ENCODE measurements around the gene TMEM200B.
"Not testable (repeated sequence)": the region's sequence is repeated elsewhere in the genome, so short reads cannot be mapped to it uniquely, and the experiment has no call there.

The TMEM200B gene

DNA sequence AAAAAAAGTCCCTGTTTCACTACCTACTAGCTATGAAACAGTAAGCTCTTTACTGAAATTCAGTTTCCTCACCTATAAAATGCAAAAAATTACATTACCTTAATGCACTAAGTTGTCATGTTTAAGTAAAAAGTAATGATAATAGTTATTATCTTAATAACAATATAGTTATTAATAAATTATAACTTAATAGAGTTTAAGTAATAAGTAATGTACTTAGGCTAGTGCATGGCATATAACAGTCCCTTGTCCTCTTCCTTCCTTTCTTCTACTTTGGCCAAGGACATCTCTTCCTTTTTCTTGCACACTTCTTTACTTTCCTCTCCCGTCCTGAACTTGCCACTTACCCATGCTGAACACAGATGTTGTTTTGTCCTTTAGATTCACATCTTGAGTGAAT lies 9.0 kb downstream of the TMEM200B start:
- Mint-ChIP-seq H3K27ac (no peak overlapping the region), H3K36me3 (ENCODE audit: insufficient read depth) (peaks cover 94% of the 10 kb centered on the region), H3K4me1 (ENCODE audit: low read depth in 2 of 2) (peaks cover 0 to 7% of the 10 kb centered on the region in 2 donors), H3K9me3 (no peaks in the 10 kb centered on the region), H3K27me3 (no peaks in the 10 kb centered on the region), H3K4me3 (no peak overlapping the region)
- no peak for ATAC-seq (replicated peaks)
- DNase-seq: no peak

DNA sequence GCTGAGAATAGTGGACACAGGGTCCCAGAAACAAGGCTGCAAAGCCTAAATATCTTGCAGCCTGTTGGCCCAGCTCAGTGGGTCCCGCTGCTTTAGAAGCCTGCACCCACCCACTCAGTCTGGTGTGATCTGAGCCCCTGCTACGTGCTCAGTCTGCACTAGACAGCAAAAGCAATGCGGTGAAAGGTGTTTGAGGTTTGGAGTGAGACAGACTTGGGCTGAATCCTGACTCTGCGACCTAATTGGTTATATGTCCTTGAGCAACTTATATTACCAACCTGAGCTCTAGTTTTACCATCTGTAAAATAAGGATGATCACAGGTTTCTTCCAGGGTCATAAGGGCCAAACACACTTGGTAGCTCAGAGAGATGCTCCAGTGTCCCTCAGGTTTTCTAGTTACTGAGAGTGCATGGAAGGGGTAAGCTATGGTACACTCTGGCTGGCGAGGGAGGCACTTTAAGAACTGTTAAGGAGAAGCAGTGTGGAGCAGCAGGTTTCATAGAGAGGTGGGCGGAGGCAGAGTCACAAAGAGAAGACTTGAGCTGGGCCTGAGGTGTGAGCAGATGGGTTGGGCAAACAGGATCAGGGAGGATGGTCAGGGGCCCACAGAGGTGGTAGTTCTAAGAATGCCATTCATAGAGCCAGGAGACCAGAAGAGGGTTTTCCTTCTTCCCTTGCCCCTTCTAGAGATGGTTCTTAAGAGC lies 10.1 kb downstream of the TMEM200B start:
- Mint-ChIP-seq H3K4me3 (no peak overlapping the region), H3K36me3 (ENCODE audit: insufficient read depth) (peaks cover 96% of the 10 kb centered on the region), H3K27me3 (no peaks in the 10 kb centered on the region), H3K27ac (peak overlapping the region in 1 of 2 donors; percentile 9), H3K4me1 (ENCODE audit: low read depth in 2 of 2) (peaks cover 0 to 7% of the 10 kb centered on the region in 2 donors), H3K9me3 (no peaks in the 10 kb centered on the region)
- ATAC-seq (replicated peaks): peak; percentile 37
- no peak for DNase-seq

DNA sequence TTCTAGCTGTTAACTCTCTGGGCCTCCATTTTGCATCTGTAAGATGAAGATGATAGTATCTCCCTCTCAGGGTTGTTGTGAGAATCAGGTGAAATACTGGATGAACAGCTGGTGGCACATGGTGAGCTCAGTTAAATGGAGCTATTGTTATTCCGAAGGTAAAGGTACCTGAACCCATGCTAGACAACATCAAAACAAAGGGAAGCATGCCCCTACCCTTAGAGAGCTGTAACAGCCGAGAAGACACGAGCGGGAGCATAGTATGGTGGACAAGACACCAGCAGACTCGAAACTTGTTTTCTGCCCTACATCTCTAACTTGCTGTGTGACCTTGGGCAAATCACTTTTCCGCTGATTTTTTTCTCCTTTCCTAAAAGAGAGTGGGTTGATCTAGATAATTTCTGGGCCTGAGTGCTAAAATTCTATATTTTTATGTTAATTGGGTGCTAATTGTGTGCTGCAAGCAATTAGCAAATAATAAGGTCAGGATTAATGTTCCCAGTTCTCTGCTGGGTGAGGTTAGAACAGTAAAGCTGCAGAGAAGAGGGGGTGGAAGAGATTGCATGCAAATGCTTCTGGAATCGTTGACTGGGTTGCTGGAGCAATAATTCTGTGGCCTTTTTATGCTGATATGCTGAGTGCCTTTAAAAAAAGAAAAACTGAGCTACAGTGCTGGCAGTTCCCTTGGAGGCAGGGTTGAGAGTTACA lies 10.8 kb downstream of the TMEM200B start:
- H3K4me1 Mint-ChIP-seq (ENCODE audit: low read depth in 2 of 2): peaks cover 0 to 7% of the 10 kb centered on the region in 2 donors
- ATAC-seq (replicated peaks): no peak
- DNase-seq: no peak
- H3K36me3 Mint-ChIP-seq (ENCODE audit: insufficient read depth): peaks cover 95% of the 10 kb centered on the region
- no peaks in the 10 kb centered on the region for H3K9me3 Mint-ChIP-seq
- H3K27me3 Mint-ChIP-seq: no peaks in the 10 kb centered on the region
- peak overlapping the region in 1 of 2 donors; percentile 9 for H3K27ac Mint-ChIP-seq
- H3K4me3 Mint-ChIP-seq: no peak overlapping the region

DNA sequence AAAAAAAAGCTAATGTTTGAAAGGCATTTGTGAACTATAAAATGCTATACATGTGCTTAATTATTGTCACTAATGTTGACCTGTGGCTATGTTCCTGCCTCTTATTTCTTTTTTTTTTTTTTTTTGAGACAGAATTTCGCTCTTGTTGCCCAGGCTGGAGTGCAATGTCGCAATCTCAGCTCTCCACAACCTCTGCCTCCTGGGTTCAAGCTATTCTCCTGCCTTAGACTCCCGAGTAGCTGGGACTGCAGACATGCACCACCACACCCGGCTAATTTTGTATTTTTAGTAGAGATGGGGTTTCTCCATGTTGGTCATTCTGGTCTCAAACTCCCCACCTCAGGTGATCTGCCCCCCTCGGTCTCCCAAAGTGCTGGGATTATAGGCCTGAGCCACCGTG lies 15.7 kb downstream of the TMEM200B start:
- not testable (repeated sequence) for H3K27ac Mint-ChIP-seq; DNase-seq; H3K4me3 Mint-ChIP-seq; H3K27me3 Mint-ChIP-seq; H3K9me3 Mint-ChIP-seq; H3K4me1 Mint-ChIP-seq (ENCODE audit: low read depth in 2 of 2); ATAC-seq (replicated peaks)
- H3K36me3 Mint-ChIP-seq (ENCODE audit: insufficient read depth): peaks cover 77% of the 10 kb centered on the region

DNA sequence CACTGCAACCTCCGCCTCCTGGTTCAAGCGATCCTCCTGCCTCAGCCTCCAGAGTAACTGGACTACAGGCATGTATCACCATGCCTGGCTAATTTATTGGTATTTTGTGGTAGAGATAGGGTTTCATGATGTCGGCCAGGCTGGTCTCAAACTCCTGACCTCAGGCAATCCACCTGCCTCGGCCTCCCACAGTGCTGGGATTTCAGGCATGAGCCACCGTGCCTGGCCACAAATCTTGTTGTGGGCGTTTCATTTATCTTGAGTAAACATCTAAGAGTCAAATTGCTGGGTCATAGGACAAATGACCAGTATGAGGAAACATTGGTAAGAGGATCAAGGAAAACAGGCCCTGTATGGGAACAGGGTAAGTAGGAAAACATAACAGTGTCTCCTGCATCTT lies 17.9 kb downstream of the TMEM200B start:
- no peaks in the 10 kb centered on the region for H3K4me1 Mint-ChIP-seq (ENCODE audit: low read depth in 2 of 2)
- no peak overlapping the region for H3K4me3 Mint-ChIP-seq
- no peak for ATAC-seq (replicated peaks)
- H3K27me3 Mint-ChIP-seq: no peaks in the 10 kb centered on the region
- H3K36me3 Mint-ChIP-seq (ENCODE audit: insufficient read depth): peaks cover 70% of the 10 kb centered on the region
- DNase-seq: no peak
- H3K9me3 Mint-ChIP-seq: no peaks in the 10 kb centered on the region
- no peak overlapping the region for H3K27ac Mint-ChIP-seq

DNA sequence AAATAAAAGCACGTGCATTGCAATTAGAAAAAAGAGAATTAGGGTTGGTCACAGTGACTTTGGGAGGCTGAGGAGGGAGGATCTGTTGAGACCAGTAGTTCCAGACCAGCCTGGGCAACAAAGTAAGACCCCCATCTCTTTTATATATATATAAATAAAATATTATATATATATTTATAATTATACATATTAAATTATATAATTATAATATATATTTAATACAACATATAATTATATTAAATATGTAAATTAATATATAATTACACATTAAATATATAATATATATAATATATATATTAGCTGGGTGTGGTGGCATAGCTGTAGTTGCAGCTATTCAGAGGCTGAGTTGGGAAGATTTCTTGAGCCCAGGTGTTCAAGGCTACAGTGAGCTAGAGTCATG lies 23.2 kb downstream of the TMEM200B start:
- DNase-seq: no peak
- Mint-ChIP-seq H3K36me3 (ENCODE audit: insufficient read depth) (peaks cover 59% of the 10 kb centered on the region), H3K27ac (no peak overlapping the region), H3K4me3 (no peak overlapping the region), H3K9me3 (no peaks in the 10 kb centered on the region), H3K27me3 (no peaks in the 10 kb centered on the region), H3K4me1 (ENCODE audit: low read depth in 2 of 2) (peaks cover 5 to 6% of the 10 kb centered on the region in 2 donors)
- ATAC-seq (replicated peaks): no peak

DNA sequence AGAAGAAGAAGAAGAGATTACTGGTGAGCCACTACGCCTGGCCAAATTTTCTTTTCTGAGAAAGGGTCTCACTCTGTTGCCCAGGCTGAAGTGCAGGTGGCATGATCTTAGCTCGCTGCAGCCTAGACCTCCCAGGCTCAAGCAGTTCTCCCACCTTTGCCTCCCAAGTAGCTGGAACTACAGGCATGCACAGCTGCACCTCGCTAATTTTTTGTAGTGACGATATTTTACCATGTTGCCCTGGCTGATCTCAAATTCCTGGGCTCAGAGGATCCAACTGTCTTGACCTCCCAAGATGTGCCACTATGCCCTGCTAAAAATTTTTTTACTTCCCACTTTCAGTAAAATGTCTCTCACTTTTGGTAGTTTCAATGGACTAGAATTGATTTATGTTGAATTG lies 24.4 kb downstream of the TMEM200B start:
- H3K27me3 Mint-ChIP-seq: no peaks in the 10 kb centered on the region
- H3K27ac Mint-ChIP-seq: no peak overlapping the region
- peaks cover 7 to 9% of the 10 kb centered on the region in 2 donors for H3K4me1 Mint-ChIP-seq (ENCODE audit: low read depth in 2 of 2)
- no peak for DNase-seq
- peaks cover 63% of the 10 kb centered on the region for H3K36me3 Mint-ChIP-seq (ENCODE audit: insufficient read depth)
- H3K4me3 Mint-ChIP-seq: no peak overlapping the region
- no peak for ATAC-seq (replicated peaks)
- H3K9me3 Mint-ChIP-seq: no peaks in the 10 kb centered on the region

DNA sequence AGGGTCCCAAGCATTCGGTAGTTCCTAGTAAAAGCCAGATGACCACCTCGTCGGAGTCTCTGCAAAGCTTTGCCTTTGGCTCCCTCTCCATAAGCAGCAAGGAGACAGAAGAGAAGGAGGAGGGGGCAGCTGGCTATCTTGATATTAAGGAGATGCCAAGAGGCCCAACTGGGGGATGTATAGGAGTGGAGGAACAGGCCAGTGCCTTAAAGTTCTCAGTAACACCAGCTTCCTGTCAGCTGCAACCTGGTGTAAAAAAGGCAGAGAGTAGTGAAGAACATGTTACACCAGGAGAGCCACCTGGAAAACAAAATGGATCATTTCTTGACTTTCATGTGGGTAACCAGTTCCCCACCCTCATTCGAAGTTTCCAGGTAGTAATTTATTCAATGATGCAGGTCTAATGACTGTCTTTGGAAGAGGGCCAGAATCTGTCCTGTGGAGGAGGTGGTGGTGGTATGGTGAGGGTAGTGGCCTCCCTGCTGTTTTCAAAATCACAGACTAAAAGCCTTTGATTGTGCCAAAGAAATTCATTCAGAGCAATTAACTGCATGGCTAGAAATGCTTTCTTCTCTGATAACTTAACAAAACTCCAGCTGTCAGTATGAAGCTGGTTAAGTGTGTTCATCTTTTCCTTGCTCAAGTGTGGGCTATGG lies 27.3 kb downstream of the TMEM200B start:
- Mint-ChIP-seq H3K9me3 (no peaks in the 10 kb centered on the region), H3K27me3 (no peaks in the 10 kb centered on the region), H3K4me1 (ENCODE audit: low read depth in 2 of 2) (peaks cover 9% of the 10 kb centered on the region in 2 donors), H3K36me3 (ENCODE audit: insufficient read depth) (peaks cover 55% of the 10 kb centered on the region), H3K27ac (peak overlapping the region; percentile 74 to 77), H3K4me3 (no peak overlapping the region)
- DNase-seq (no peak), ATAC-seq (replicated peaks) (no peak)

DNA sequence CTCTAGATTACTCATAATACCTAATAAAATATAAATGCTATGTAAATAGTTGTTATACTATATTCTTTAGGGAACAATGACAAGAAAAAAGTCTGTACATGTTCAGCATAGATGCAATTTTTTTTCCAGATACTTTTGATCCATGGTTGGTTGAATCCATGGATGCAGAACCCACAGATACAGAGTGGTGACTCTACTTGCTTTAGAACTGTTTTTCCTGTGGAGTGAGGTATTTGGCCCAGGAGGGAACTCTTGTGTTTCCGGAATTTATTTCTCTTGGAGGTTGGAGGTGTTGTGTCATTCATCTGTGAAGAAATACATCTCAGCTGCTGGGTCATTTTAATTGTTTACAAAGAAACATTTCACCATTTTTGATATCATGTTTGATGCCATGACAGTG lies 28.7 kb downstream of the TMEM200B start:
- peaks cover 56% of the 10 kb centered on the region for H3K36me3 Mint-ChIP-seq (ENCODE audit: insufficient read depth)
- DNase-seq (no peak), ATAC-seq (replicated peaks) (no peak)
- H3K27me3 Mint-ChIP-seq: no peaks in the 10 kb centered on the region
- H3K9me3 Mint-ChIP-seq: no peaks in the 10 kb centered on the region
- peaks cover 9% of the 10 kb centered on the region in 2 donors for H3K4me1 Mint-ChIP-seq (ENCODE audit: low read depth in 2 of 2)
- no peak overlapping the region for H3K4me3 Mint-ChIP-seq
- no peak overlapping the region for H3K27ac Mint-ChIP-seq

DNA sequence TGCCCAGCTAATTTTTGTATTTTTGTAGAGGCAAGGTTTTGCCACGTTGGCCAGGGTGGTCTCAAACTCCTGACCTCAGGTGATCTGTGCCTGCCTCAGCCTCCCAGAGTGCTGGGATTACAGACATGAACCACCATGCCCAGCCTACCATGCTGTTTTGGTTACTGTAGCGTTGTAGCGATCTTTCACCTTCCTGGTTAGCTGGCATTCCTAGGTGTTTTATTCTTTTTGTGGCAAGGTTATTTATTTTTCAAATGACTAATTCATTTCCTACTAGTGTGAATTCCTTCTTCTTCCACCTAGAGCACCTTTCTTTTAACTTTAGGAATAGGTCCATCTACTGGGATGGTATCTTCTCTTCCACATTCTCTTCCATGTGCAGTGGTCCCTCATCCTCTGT lies 29.3 kb downstream of the TMEM200B start:
- H3K4me3 Mint-ChIP-seq: no peak overlapping the region
- peak overlapping the region in 1 of 2 donors; percentile 49 for H3K27ac Mint-ChIP-seq
- ATAC-seq (replicated peaks): no peak
- H3K9me3 Mint-ChIP-seq: no peaks in the 10 kb centered on the region
- H3K36me3 Mint-ChIP-seq (ENCODE audit: insufficient read depth): peaks cover 54% of the 10 kb centered on the region
- H3K4me1 Mint-ChIP-seq (ENCODE audit: low read depth in 2 of 2): peaks cover 9 to 12% of the 10 kb centered on the region in 2 donors
- H3K27me3 Mint-ChIP-seq: no peaks in the 10 kb centered on the region
- DNase-seq: no peak

DNA sequence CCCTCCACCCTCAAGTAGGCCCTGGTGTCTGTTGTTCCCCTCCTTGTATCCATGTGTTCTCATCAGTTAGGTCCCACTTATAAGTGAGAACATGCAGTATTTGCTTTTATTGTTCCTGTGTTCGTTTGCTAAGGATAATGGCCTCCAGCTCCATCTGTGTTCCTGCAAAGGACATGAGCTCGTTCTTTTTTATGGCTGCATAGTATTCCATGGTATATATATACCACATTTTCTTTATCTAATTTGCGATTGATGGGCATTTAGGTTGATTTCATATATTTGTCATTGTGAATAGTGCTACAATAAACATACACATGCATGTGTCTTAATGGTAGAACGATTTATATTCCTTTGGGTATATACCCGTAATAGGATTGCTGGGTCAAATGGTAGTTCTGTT lies 31.0 kb downstream of the TMEM200B start:
- not testable (repeated sequence) for H3K9me3 Mint-ChIP-seq; DNase-seq; H3K27me3 Mint-ChIP-seq; ATAC-seq (replicated peaks); H3K4me3 Mint-ChIP-seq; H3K27ac Mint-ChIP-seq
- Mint-ChIP-seq H3K36me3 (ENCODE audit: insufficient read depth) (peaks cover 48% of the 10 kb centered on the region), H3K4me1 (ENCODE audit: low read depth in 2 of 2) (peaks cover 9 to 13% of the 10 kb centered on the region in 2 donors)

DNA sequence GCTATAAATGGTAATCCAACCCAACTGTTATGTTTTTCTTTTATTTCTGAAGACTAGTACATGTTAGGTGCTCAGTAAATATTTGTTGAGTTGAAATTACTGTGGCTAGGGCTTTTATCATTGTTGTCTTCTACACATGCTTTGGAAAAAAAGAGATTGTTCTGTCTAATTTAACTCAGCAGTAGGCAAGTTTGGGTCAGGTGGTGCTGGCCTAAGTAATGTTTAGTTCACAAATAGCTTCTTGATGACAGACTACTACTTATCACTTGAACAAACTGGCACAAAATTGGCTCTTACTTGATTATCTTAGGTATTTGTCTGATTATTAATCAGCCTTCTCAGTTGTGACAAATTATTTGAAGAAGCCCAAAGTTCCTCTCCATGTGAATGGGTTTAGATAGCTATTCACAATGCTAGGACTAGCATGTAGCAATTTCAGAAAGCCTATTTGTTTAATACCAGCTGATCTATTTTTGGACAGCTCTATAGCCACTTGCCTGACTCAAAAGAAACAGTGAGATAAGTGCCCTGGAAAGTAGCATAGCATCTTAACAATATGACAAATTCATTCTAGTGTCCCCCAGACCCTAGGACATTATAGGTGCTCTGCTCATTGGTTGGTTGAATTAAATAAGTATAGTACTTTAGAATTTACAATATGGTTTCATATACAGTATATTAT lies 32.6 kb downstream of the TMEM200B start:
- peak overlapping the region in 1 of 2 donors; percentile 19 for H3K27ac Mint-ChIP-seq
- no peak overlapping the region for H3K4me3 Mint-ChIP-seq
- H3K27me3 Mint-ChIP-seq: no peaks in the 10 kb centered on the region
- peaks cover 55% of the 10 kb centered on the region for H3K36me3 Mint-ChIP-seq (ENCODE audit: insufficient read depth)
- DNase-seq (no peak), ATAC-seq (replicated peaks) (no peak)
- no peaks in the 10 kb centered on the region for H3K9me3 Mint-ChIP-seq
- H3K4me1 Mint-ChIP-seq (ENCODE audit: low read depth in 2 of 2): peaks cover 5 to 9% of the 10 kb centered on the region in 2 donors

DNA sequence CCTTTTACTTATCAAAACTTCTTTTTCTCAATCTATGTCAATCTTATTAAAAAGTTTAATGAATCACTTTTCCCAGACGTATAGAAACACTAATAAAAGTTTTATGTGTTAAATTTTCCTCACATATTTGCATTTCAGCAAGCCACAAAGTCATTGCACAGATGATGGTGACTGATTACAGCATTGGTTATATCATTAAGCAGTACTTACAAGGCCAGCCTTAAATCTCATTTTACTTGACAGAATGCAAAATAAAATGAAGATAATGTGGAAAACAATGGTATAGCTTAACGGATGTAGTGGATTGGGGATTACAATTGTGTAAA lies 39.5 kb downstream of the TMEM200B start:
- ATAC-seq (replicated peaks): no peak
- Mint-ChIP-seq H3K4me3 (no peak overlapping the region), H3K36me3 (ENCODE audit: insufficient read depth) (peaks cover 61% of the 10 kb centered on the region), H3K9me3 (no peaks in the 10 kb centered on the region), H3K4me1 (ENCODE audit: low read depth in 2 of 2) (no peaks in the 10 kb centered on the region), H3K27ac (peak overlapping the region in 1 of 2 donors; percentile 38), H3K27me3 (no peaks in the 10 kb centered on the region)
- DNase-seq: no peak
